Activated naive CD4-positive, alpha-beta T cell treated with anti-CD3 and anti-CD28 coated beads, Interleukin-2, amount 50 U/mL, for 24 hours (primary cell): ENCODE results near the gene RASAL2.
"Not testable (repeated sequence)": the region's sequence is repeated elsewhere in the genome, so short reads cannot be mapped to it uniquely, and the experiment has no call there.

Source experiments
- H3K27ac Mint-ChIP-seq: one replicate; pipeline ENCODE4 v1.8.0; 2021; ENCODE audit warnings: mild to moderate bottlenecking, mixed read lengths
- H3K27me3 Mint-ChIP-seq: one replicate; pipeline ENCODE4 v1.8.0; 2021; ENCODE audit warnings: mixed read lengths
- H3K36me3 Mint-ChIP-seq: one replicate; pipeline ENCODE4 v1.8.0; 2021; ENCODE audit warnings: mixed read lengths
- H3K4me1 Mint-ChIP-seq: one replicate; pipeline ENCODE4 v1.8.0; 2021; ENCODE audit warnings: mixed read lengths
- H3K4me3 Mint-ChIP-seq: one replicate; pipeline ENCODE4 v1.8.0; 2021; ENCODE audit warnings: mild to moderate bottlenecking, mixed read lengths
- H3K9me3 Mint-ChIP-seq: one replicate; pipeline ENCODE4 v1.8.0; 2021; ENCODE audit warnings: mixed read lengths

The RASAL2 gene

DNA sequence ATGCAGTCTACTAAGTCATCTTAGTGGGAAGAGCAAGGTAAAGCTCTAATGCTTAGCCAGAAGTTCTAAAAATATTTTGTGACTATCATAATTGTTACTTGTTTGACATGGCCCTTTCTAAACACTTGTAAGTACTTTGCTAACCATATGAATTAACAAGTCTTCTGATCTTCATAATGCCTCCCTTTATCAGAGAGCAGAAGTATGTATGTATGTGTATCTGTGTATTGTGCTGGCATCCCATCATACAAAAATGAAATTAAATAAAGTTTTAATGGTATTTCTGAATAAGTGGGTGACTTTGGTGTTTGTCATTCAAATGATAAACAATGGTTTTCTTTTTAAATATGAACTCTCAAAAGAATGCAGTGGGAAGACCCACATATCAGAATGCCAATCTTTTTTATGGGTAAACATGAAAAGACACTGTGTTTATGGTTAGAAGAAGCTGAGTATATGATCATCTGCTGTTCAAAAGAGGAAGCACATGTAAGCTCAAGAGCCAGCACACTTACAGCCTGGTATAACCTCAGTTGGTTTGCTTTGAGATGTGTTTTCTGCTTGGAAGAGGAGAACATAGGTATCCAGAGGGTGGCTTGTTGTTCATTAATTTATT, 243.3 kb downstream of the RASAL2 start:
- Mint-ChIP-seq H3K4me3 (no peak overlapping the region), H3K27ac (no peak overlapping the region), H3K4me1 (no peaks in the 10 kb centered on the region), H3K9me3 (no peaks in the 10 kb centered on the region), H3K27me3 (peaks cover 11% of the 10 kb centered on the region), H3K36me3 (no peaks in the 10 kb centered on the region)

GRCh38 chr1:178339834-178340233, 245.9 kb downstream of the RASAL2 start:
- no peaks in the 10 kb centered on the region for H3K9me3 Mint-ChIP-seq
- H3K36me3 Mint-ChIP-seq, result no peaks in the 10 kb centered on the region
- H3K4me3 Mint-ChIP-seq, result no peak overlapping the region
- H3K4me1 Mint-ChIP-seq, result no peaks in the 10 kb centered on the region
- H3K27ac Mint-ChIP-seq, result no peak overlapping the region
- H3K27me3 Mint-ChIP-seq, result peaks cover 12% of the 10 kb centered on the region

GRCh38 chr1:178341261-178341956, 247.5 kb downstream of the RASAL2 start:
- peaks cover 9% of the 10 kb centered on the region for H3K27me3 Mint-ChIP-seq

DNA sequence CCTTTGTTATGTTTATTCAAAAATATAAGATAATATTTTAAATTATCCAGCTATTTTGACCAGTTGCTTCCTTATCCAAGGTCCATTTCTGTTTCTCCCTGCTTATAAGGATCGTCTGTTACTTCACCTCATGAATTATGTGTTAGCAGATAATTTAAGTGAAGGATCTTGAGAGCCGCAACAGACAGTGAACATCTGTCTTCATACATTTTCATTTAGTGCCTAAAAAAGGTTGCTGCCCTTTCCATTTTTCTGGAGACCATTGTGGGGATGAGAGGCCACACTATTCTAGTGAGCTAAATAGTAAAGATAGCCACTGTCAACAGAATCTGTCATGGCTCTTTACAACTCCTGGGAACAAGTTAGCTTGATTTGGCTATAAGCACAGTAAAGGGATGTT, 248.8 kb downstream of the RASAL2 start:
- Mint-ChIP-seq H3K27me3 (peaks cover 6% of the 10 kb centered on the region), H3K9me3 (no peaks in the 10 kb centered on the region), H3K4me1 (no peaks in the 10 kb centered on the region), H3K36me3 (no peaks in the 10 kb centered on the region), H3K4me3 (no peak overlapping the region), H3K27ac (no peak overlapping the region)

More at GRCh38 chr1:178341261-178341956, 247.5 kb downstream of the RASAL2 start:
- H3K9me3 Mint-ChIP-seq, result no peaks in the 10 kb centered on the region
- H3K4me3 Mint-ChIP-seq, result no peak overlapping the region
- H3K27ac Mint-ChIP-seq, result no peak overlapping the region
- no peaks in the 10 kb centered on the region for H3K4me1 Mint-ChIP-seq
- no peaks in the 10 kb centered on the region for H3K36me3 Mint-ChIP-seq

- H3K27me3 Mint-ChIP-seq, result peaks cover 5% of the 10 kb centered on the region
- no peak overlapping the region for H3K4me3 Mint-ChIP-seq
- no peaks in the 10 kb centered on the region for H3K4me1 Mint-ChIP-seq
- H3K9me3 Mint-ChIP-seq, result no peaks in the 10 kb centered on the region
- H3K27ac Mint-ChIP-seq, result no peak overlapping the region
- H3K36me3 Mint-ChIP-seq, result no peaks in the 10 kb centered on the region
These were observed 250.7 kb downstream of the RASAL2 start for GRCh38 chr1:178344513-178345091.

GRCh38 chr1:178345238-178345637, 251.3 kb downstream of the RASAL2 start:
- H3K9me3 Mint-ChIP-seq, result no peaks in the 10 kb centered on the region
- no peaks in the 10 kb centered on the region for H3K36me3 Mint-ChIP-seq
- H3K27ac Mint-ChIP-seq, result no peak overlapping the region
- H3K27me3 Mint-ChIP-seq, result peaks cover 5% of the 10 kb centered on the region
- no peak overlapping the region for H3K4me3 Mint-ChIP-seq
- no peaks in the 10 kb centered on the region for H3K4me1 Mint-ChIP-seq

DNA sequence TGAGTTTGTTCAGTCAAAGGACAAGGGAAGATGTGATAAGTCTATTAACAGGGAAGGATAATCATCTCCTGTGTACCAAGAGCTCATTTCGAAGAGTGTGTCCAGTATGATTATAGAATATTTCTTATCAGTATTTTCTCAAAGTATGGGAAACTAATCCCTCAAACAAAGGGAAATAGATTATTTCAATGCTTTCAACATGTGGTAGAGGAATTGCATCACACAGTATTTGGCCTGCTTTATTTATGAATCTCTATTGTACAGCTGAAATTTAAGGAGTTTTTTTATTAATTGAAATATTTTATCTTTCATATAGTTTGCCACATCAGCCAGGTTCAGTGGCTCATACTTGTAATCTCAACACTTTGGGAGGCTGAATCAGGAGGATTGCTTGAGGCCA, 251.9 kb downstream of the RASAL2 start:
- no peaks in the 10 kb centered on the region for H3K9me3 Mint-ChIP-seq
- H3K4me1 Mint-ChIP-seq, result no peaks in the 10 kb centered on the region
- peaks cover 5% of the 10 kb centered on the region for H3K27me3 Mint-ChIP-seq
- no peak overlapping the region for H3K27ac Mint-ChIP-seq
- no peak overlapping the region for H3K4me3 Mint-ChIP-seq
- H3K36me3 Mint-ChIP-seq, result no peaks in the 10 kb centered on the region

DNA sequence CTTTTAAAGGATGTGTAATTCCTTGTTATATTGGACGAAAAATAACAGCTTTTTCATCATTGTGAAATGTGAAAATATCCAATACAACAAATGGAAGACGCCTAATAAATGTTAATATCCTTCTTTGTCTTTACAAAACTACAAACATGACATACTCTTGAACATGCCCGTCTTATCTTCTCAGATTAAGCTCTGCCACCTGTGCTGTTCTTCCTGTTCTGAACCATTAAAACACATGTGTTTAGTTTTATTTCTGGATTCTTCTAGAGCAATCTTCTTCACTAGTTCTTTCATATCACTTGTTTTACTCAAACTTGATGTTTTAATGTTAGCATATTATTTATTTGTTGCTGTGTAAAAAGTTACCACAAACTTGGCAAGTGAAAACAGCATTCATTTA, 255.9 kb downstream of the RASAL2 start:
- Mint-ChIP-seq H3K9me3 (peaks cover 9% of the 10 kb centered on the region), H3K27ac (no peak overlapping the region), H3K4me3 (no peak overlapping the region), H3K36me3 (no peaks in the 10 kb centered on the region), H3K27me3 (no peaks in the 10 kb centered on the region), H3K4me1 (no peaks in the 10 kb centered on the region)

DNA sequence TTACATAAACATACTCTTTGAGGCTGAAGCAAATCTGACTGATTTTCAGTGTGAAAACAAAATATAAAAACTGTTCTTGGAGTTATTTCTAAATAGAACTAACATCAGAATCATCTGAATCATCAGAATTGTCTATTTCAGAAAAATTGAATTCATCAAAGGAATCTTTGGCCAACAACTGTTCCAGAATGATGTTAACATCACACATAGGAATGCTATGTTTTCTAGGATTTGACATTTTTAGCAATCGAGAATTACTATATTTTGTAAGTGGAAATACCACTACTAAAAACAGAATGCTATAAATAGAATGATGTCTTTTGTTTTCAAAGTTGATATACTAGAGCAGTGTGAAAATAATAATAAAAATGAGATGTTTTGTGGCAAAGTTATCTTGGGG, 258.0 kb downstream of the RASAL2 start:
- not testable (repeated sequence) for H3K36me3 Mint-ChIP-seq, H3K27me3 Mint-ChIP-seq, H3K4me3 Mint-ChIP-seq, H3K27ac Mint-ChIP-seq, H3K4me1 Mint-ChIP-seq, H3K9me3 Mint-ChIP-seq

- H3K27ac Mint-ChIP-seq, result no peak overlapping the region
- H3K36me3 Mint-ChIP-seq, result no peaks in the 10 kb centered on the region
- H3K4me3 Mint-ChIP-seq, result no peak overlapping the region
- H3K9me3 Mint-ChIP-seq, result peaks cover 9% of the 10 kb centered on the region
- H3K4me1 Mint-ChIP-seq, result no peaks in the 10 kb centered on the region
- H3K27me3 Mint-ChIP-seq, result no peaks in the 10 kb centered on the region
These were observed 259.0 kb downstream of the RASAL2 start for GRCh38 chr1:178352790-178353416.

DNA sequence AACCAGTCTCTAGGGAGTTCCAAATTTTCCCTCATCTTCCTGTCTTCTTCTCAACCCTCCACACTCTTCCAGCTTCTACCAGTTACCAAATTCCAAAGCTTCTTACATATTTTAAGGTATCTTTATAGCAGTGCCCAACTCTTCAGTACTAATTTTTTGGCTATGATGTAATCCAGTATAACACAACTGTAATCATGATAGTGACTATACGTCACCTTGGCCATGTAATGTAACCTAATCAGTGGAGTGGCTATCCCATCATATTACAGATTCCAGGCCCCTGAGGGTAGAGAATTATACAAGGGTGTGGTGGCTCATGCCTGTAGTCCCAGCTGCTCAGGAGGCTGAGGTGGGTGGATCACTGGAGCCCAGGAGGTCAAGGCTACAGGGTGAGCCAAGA, 259.6 kb downstream of the RASAL2 start:
- Mint-ChIP-seq H3K4me1 (no peaks in the 10 kb centered on the region), H3K27me3 (no peaks in the 10 kb centered on the region), H3K9me3 (peaks cover 9% of the 10 kb centered on the region), H3K27ac (no peak overlapping the region), H3K4me3 (no peak overlapping the region), H3K36me3 (no peaks in the 10 kb centered on the region)

- no peak overlapping the region for H3K4me3 Mint-ChIP-seq
- H3K4me1 Mint-ChIP-seq, result no peaks in the 10 kb centered on the region
- no peaks in the 10 kb centered on the region for H3K36me3 Mint-ChIP-seq
- H3K27ac Mint-ChIP-seq, result no peak overlapping the region
- H3K27me3 Mint-ChIP-seq, result no peaks in the 10 kb centered on the region
- H3K9me3 Mint-ChIP-seq, result peaks cover 9% of the 10 kb centered on the region
These were observed 260.9 kb downstream of the RASAL2 start for GRCh38 chr1:178354816-178355215.

- Mint-ChIP-seq H3K4me1 (no peaks in the 10 kb centered on the region), H3K36me3 (no peaks in the 10 kb centered on the region)
These were observed 262.4 kb downstream of the RASAL2 start for GRCh38 chr1:178356299-178356698.

DNA sequence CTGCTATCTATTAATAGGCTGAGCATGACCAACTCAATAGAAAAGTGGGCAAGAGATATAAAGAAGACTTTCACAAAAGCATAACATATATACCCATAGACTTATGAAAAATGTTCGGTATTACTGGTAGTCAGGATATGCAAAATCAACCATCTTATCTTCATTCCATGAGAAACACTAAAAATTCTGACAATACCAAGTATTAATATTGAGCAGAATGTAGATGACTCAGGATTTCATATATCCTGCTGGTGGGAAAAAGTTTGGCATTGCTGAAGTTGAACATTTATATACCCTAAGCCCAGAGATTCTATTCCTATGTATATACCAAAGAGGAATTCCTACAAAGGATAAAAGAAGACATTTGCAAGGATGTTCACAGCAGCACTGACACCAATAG, 264.6 kb downstream of the RASAL2 start:
- H3K4me3 Mint-ChIP-seq, result no peak overlapping the region
- H3K27ac Mint-ChIP-seq, result no peak overlapping the region
- H3K4me1 Mint-ChIP-seq, result no peaks in the 10 kb centered on the region
- H3K27me3 Mint-ChIP-seq, result no peaks in the 10 kb centered on the region
- peaks cover 2% of the 10 kb centered on the region for H3K9me3 Mint-ChIP-seq
- H3K36me3 Mint-ChIP-seq, result no peaks in the 10 kb centered on the region

More at GRCh38 chr1:178356299-178356698, 262.4 kb downstream of the RASAL2 start:
- Mint-ChIP-seq H3K27ac (no peak overlapping the region), H3K9me3 (peaks cover 9% of the 10 kb centered on the region), H3K4me3 (no peak overlapping the region), H3K27me3 (no peaks in the 10 kb centered on the region)

DNA sequence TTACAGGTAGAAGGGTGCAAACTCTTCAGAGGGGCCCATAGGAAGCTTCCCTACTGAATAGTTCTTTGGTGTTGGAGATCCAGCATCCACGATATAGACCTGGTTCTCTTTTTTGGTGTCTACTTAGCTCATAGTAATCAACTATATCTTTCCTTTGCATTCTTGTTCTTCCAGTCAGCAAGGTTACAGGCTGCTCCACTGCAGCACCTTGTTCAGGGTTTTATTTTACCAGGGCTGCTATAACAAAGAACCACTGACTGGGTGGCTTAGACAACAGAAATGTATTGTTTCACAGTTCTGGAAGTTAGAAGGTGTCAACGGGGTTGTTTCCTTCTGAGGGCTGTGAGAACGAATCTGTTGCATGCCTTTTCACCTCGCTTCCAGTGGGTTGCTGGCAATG, 266.5 kb downstream of the RASAL2 start:
- Mint-ChIP-seq H3K27ac (no peak overlapping the region), H3K36me3 (no peaks in the 10 kb centered on the region), H3K4me1 (no peaks in the 10 kb centered on the region), H3K4me3 (no peak overlapping the region), H3K9me3 (no peaks in the 10 kb centered on the region), H3K27me3 (peaks cover 5% of the 10 kb centered on the region)

- no peak overlapping the region for H3K27ac Mint-ChIP-seq
- no peaks in the 10 kb centered on the region for H3K36me3 Mint-ChIP-seq
- H3K4me3 Mint-ChIP-seq, result no peak overlapping the region
- H3K4me1 Mint-ChIP-seq, result no peaks in the 10 kb centered on the region
- H3K27me3 Mint-ChIP-seq, result peaks cover 5% of the 10 kb centered on the region
- no peaks in the 10 kb centered on the region for H3K9me3 Mint-ChIP-seq
These were observed 267.9 kb downstream of the RASAL2 start for GRCh38 chr1:178361847-178362246.
